ENCODE measurements around the gene LYL1. TPM values are rescaled to one million over a fixed set of nuclear protein-coding genes. Genes with fewer than 3 reads are reported as not detected.

Gene LYL1
- total and polyA plus RNA-seq, 9 of the 15 experiments (the other 6 are each of a cell fraction or from before 2014, with no cell fraction given), result 1.3 to 266 (median 34.0) TPM

GRCh38 chr19:13150187-13150930, 47.7 kb upstream of the LYL1 start, which contains the start of the genes IER2 and STX10 (continued):
- TF ChIP-seq, protein P1, sequence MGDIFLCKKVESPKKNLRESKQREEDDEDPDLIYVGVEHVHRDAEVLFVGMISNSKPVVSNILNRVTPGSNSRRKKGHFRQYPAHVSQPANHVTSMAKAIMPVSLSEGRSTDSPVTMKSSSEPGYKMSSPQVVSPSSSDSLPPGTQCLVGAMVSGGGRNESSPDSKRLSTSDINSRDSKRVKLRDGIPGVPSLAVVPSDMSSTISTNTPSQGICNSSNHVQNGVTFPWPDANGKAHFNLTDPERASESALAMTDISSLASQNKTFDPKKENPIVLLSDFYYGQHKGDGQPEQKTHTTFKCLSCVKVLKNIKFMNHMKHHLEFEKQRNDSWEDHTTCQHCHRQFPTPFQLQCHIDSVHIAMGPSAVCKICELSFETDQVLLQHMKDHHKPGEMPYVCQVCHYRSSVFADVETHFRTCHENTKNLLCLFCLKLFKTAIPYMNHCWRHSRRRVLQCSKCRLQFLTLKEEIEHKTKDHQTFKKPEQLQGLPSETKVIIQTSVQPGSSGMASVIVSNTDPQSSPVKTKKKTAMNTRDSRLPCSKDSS (IDR thresholded peaks at IDR 0.05; ENCODE audit: low read depth, partially characterized antibody), result no peak
- peak; percentile 98 for TF ChIP-seq ELF1 (tag; IDR thresholded peaks at IDR 0.05)
- TF ChIP-seq, protein P2, sequence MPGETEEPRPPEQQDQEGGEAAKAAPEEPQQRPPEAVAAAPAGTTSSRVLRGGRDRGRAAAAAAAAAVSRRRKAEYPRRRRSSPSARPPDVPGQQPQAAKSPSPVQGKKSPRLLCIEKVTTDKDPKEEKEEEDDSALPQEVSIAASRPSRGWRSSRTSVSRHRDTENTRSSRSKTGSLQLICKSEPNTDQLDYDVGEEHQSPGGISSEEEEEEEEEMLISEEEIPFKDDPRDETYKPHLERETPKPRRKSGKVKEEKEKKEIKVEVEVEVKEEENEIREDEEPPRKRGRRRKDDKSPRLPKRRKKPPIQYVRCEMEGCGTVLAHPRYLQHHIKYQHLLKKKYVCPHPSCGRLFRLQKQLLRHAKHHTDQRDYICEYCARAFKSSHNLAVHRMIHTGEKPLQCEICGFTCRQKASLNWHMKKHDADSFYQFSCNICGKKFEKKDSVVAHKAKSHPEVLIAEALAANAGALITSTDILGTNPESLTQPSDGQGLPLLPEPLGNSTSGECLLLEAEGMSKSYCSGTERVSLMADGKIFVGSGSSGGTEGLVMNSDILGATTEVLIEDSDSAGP (CRISPR knock-in tag; IDR thresholded peaks at IDR 0.05), result no peak
- TF ChIP-seq CHCHD3 (CRISPR knock-in tag; IDR thresholded peaks at IDR 0.05), result no peak
- no peak for TF ChIP-seq PBX2 (CRISPR knock-in tag; IDR thresholded peaks at IDR 0.05; ENCODE audit: low read depth)
- TF ChIP-seq PBX2 (tag; conservative IDR thresholded peaks at IDR 0.05; ENCODE audit: low read depth), result no peak
- TF ChIP-seq ZBED1 (IDR thresholded peaks at IDR 0.05), result no peak; the same call in 1 of the 2 replicates
- TF ChIP-seq BCL6 (CRISPR knock-in tag; IDR thresholded peaks at IDR 0.05), result no peak
- TF ChIP-seq, protein P3, sequence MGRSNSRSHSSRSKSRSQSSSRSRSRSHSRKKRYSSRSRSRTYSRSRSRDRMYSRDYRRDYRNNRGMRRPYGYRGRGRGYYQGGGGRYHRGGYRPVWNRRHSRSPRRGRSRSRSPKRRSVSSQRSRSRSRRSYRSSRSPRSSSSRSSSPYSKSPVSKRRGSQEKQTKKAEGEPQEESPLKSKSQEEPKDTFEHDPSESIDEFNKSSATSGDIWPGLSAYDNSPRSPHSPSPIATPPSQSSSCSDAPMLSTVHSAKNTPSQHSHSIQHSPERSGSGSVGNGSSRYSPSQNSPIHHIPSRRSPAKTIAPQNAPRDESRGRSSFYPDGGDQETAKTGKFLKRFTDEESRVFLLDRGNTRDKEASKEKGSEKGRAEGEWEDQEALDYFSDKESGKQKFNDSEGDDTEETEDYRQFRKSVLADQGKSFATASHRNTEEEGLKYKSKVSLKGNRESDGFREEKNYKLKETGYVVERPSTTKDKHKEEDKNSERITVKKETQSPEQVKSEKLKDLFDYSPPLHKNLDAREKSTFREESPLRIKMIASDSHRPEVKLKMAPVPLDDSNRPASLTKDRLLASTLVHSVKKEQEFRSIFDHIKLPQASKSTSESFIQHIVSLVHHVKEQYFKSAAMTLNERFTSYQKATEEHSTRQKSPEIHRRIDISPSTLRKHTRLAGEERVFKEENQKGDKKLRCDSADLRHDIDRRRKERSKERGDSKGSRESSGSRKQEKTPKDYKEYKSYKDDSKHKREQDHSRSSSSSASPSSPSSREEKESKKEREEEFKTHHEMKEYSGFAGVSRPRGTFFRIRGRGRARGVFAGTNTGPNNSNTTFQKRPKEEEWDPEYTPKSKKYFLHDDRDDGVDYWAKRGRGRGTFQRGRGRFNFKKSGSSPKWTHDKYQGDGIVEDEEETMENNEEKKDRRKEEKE (IDR thresholded peaks at IDR 0.05; ENCODE audit: borderline replicate concordance in 1 of 2, control insufficient read depth in 1 of 2, low read depth in 2 of 2, low read length in 1 of 2), result no peak; a peak in 1 of 4 replicates
- no peak for TF ChIP-seq LARP7 (IDR thresholded peaks at IDR 0.05)
- no peak for TF ChIP-seq FOXJ3 (CRISPR knock-in tag; IDR thresholded peaks at IDR 0.05)
- no peak for TF ChIP-seq NFE2L1 (tag; IDR thresholded peaks at IDR 0.05; ENCODE audit: borderline replicate concordance, low read depth)
- no peak for TF ChIP-seq HMG20A (CRISPR knock-in tag; conservative IDR thresholded peaks at IDR 0.05)
- TF ChIP-seq ZNF324 (CRISPR knock-in tag; IDR thresholded peaks at IDR 0.05), result no peak
- TF ChIP-seq NBN (IDR thresholded peaks at IDR 0.05; ENCODE audit: low read depth), result peak; percentile 72
- TF ChIP-seq TEAD1 (CRISPR knock-in tag; IDR thresholded peaks at IDR 0.05), result peak in 1 of 2 experiments; percentile 94; a peak in 2 of 4 replicates
- TF ChIP-seq ZNF184 (CRISPR knock-in tag; IDR thresholded peaks at IDR 0.05), result no peak
- no peak for TF ChIP-seq NCOA6 (IDR thresholded peaks at IDR 0.05)
- peak; percentile 86 for TF ChIP-seq ETV5 (CRISPR knock-in tag; IDR thresholded peaks at IDR 0.05; ENCODE audit: low read depth)
- TF ChIP-seq ZNF282 (CRISPR knock-in tag; IDR thresholded peaks at IDR 0.05), result no peak

Measured in K562 (cell line).